Pericardium fibroblast (primary cell): ENCODE results near the gene FAM222A. TPM values are rescaled to one million over a fixed set of nuclear protein-coding genes. Genes with fewer than 3 reads are reported as not detected.

Experiments used
- total RNA-seq: library from RNA; depleted of rRNA; stranded (reverse); fragments of >200 nt; gene quantifications from 2 replicates; pipeline ENCODE4 v1.2.3, GENCODE V29; 2015

FAM222A gene
- total RNA-seq = 0.43 and 2.1 TPM in 2 replicates

GRCh38 chr12:109713187-109714070 is at the start of gene FAM222A:
TSS of gene FAM222A (plus strand) at chr12:109713825. CDS start at chr12:109744147, 30,322 bp downstream.

Other genes with a start within 250 kb of the FAM222A start
- 37.6 and 59.6 TPM in 2 replicates for gene KCTD10, start 236.5 kb upstream of the FAM222A start, total RNA-seq
- 28.6 and 33.0 TPM in 2 replicates for gene UBE3B, start 236.2 kb upstream of the FAM222A start, total RNA-seq
- gene MMAB, start 140.3 kb upstream of the FAM222A start, total RNA-seq = 62.1 and 68.8 TPM in 2 replicates
- 24.9 and 34.3 TPM in 2 replicates for gene MVK, start 140.0 kb upstream of the FAM222A start, total RNA-seq
- gene TRPV4, start 119.6 kb downstream of the FAM222A start, total RNA-seq = 1.1 and 1.9 TPM in 2 replicates
- 24.2 and 33.6 TPM in 2 replicates for gene GLTP, start 166.7 kb downstream of the FAM222A start, total RNA-seq
- 7.5 and 9.3 TPM in 2 replicates for gene TCHP, start 186.4 kb downstream of the FAM222A start, total RNA-seq